Breast epithelium (tissue), 4 donors: Measurements from ENCODE around the gene ZNF786. TPM values are rescaled to one million over a fixed set of nuclear protein-coding genes. Genes with fewer than 3 reads are reported as not detected.
"Not testable (repeated sequence)": the region's sequence is repeated elsewhere in the genome, so short reads cannot be mapped to it uniquely, and the experiment has no call there.

ENCODE experiments used
- DNase-seq, 2 donors: peaks; one replicate each; pipeline ENCODE4 v3.0.0-alpha.2; 2019; ENCODE audit warnings: low spot score in 2 of 2
- H3K27ac ChIP-seq, 2 donors: fragments of 200-600 bp; sonication (generic) in 1 of 2; one replicate each; pipeline ENCODE4 v1.5.1; 2016 to 2019; ENCODE audit warnings: mild to moderate bottlenecking in 1 of 2
- H3K27me3 ChIP-seq, 2 donors: fragments of 200-600 bp; sonication (generic) in 1 of 2; one replicate each; pipeline versions ENCODE4 v1.5.1 to v1.6.0; 2017 to 2019; ENCODE audit warnings: control low read depth in 1 of 2, mild to moderate bottlenecking in 1 of 2
- H3K36me3 ChIP-seq: fragments of 200-600 bp; one replicate; pipeline ENCODE4 v1.5.1; 2019
- H3K4me1 ChIP-seq, 2 donors: fragments of 200-600 bp; sonication (generic); one replicate each; pipeline ENCODE4 v1.5.1; 2016 to 2019; ENCODE audit warnings: control low read depth in 1 of 2
- H3K4me3 ChIP-seq, 3 donors: fragments of 200-600 bp; sonication (generic); 1 replicate in 2 of 3; 2 replicates in 1 of 3; pipeline ENCODE4 v1.5.1; 2016 to 2019; ENCODE audit warnings: mild to moderate bottlenecking in 3 of 3, moderate library complexity in 2 of 3
- H3K9me3 ChIP-seq, 2 donors: fragments of 200-600 bp; sonication (generic) in 1 of 2; one replicate each; pipeline ENCODE4 v1.5.1; 2016 to 2019; ENCODE audit warnings: control low read depth in 1 of 2
- CTCF ChIP-seq, 3 donors: fragments of 450-650 bp; IDR thresholded peaks; one replicate each; pipeline ENCODE4 v1.5.1; 2016 to 2017; ENCODE audit warnings: antibody characterized with exemption in 3 of 3, mild to moderate bottlenecking in 3 of 3, moderate library complexity in 3 of 3
- POLR2A ChIP-seq: fragments of 450-650 bp; IDR thresholded peaks from one replicate; pipeline ENCODE4 v1.6.1; 2016; ENCODE audit warnings: antibody characterized with exemption, mild to moderate bottlenecking, moderate library complexity
- POLR2AphosphoS5 ChIP-seq, 3 donors: sonication (generic); formaldehyde crosslinking; IDR thresholded peaks; one replicate each; pipeline ENCODE4 v1.6.1; 2017; ENCODE audit warnings: antibody characterized with exemption in 3 of 3
- intact Hi-C: fragments of 100-400 bp; cut with DNase I; formaldehyde crosslinking; loops from one replicate; pipeline ENCODE4 v1.15.1; 2023; ENCODE audit warnings: low total_unique reads
- total RNA-seq, 3 donors: library from RNA; depleted of rRNA; stranded (reverse); fragments of >200 nt; gene quantifications; one replicate each; pipeline ENCODE4 v1.1.0, GENCODE V29; 2016

Gene ZNF786
- total RNA-seq, 3 donors from 2014 or later: 2.7 to 13.2 (median 6.2) TPM

GRCh38 chr7:149050941-149051340 lies 39.6 kb downstream of the ZNF786 start:
- H3K9me3 ChIP-seq: no peaks in the 10 kb centered on the region
- no peak overlapping the region for H3K4me3 ChIP-seq
- TF ChIP-seq POLR2A (no peak), CTCF (IDR thresholded peaks at IDR 0.05) (no peak), POLR2AphosphoS5 (IDR thresholded peaks at IDR 0.05) (no peak)
- no peak overlapping the region for H3K27ac ChIP-seq
- DNase-seq: no peak
- H3K4me1 ChIP-seq: no peaks in the 10 kb centered on the region
- intact Hi-C loops: no loop called here
- H3K36me3 ChIP-seq: no peaks in the 10 kb centered on the region
- H3K27me3 ChIP-seq: no peaks in the 10 kb centered on the region

- intact Hi-C loops: no loop called here
- H3K4me1 ChIP-seq: no peaks in the 10 kb centered on the region
- no peaks in the 10 kb centered on the region for H3K9me3 ChIP-seq
- DNase-seq: no peak
- no peaks in the 10 kb centered on the region for H3K36me3 ChIP-seq
- H3K27ac ChIP-seq: no peak overlapping the region
- TF ChIP-seq POLR2A (no peak), POLR2AphosphoS5 (IDR thresholded peaks at IDR 0.05) (no peak), CTCF (IDR thresholded peaks at IDR 0.05) (no peak)
- no peak overlapping the region for H3K4me3 ChIP-seq
- no peaks in the 10 kb centered on the region for H3K27me3 ChIP-seq
These were observed 41.7 kb downstream of the ZNF786 start for GRCh38 chr7:149048805-149049204.

GRCh38 chr7:149046416-149046815 lies 44.1 kb downstream of the ZNF786 start:
- TF ChIP-seq CTCF (IDR thresholded peaks at IDR 0.05): no peak
- TF ChIP-seq POLR2A: no peak
- no peak for TF ChIP-seq POLR2AphosphoS5 (IDR thresholded peaks at IDR 0.05)
- no peaks in the 10 kb centered on the region for H3K36me3 ChIP-seq
- intact Hi-C loops: no loop called here
- H3K4me1 ChIP-seq: no peaks in the 10 kb centered on the region
- DNase-seq: no peak
- no peaks in the 10 kb centered on the region for H3K9me3 ChIP-seq
- H3K4me3 ChIP-seq: no peak overlapping the region
- no peaks in the 10 kb centered on the region for H3K27me3 ChIP-seq
- H3K27ac ChIP-seq: no peak overlapping the region

GRCh38 chr7:149043936-149044335 lies 46.6 kb downstream of the ZNF786 start:
- TF ChIP-seq POLR2AphosphoS5 (IDR thresholded peaks at IDR 0.05) (no peak), CTCF (IDR thresholded peaks at IDR 0.05) (no peak), POLR2A (no peak)
- intact Hi-C loops: no loop called here

GRCh38 chr7:149041350-149041749 lies 49.2 kb downstream of the ZNF786 start:
- no peak overlapping the region for H3K4me3 ChIP-seq
- H3K36me3 ChIP-seq: no peaks in the 10 kb centered on the region
- no peaks in the 10 kb centered on the region for H3K27me3 ChIP-seq
- no peaks in the 10 kb centered on the region for H3K4me1 ChIP-seq
- DNase-seq: no peak
- no peak overlapping the region for H3K27ac ChIP-seq
- TF ChIP-seq POLR2AphosphoS5 (IDR thresholded peaks at IDR 0.05) (no peak), CTCF (IDR thresholded peaks at IDR 0.05) (no peak), POLR2A (no peak)
- intact Hi-C loops: no loop called here
- H3K9me3 ChIP-seq: no peaks in the 10 kb centered on the region

More at GRCh38 chr7:149043936-149044335, 46.6 kb downstream of the ZNF786 start:
- no peaks in the 10 kb centered on the region for H3K4me1 ChIP-seq
- no peak for DNase-seq
- H3K4me3 ChIP-seq: no peak overlapping the region
- no peak overlapping the region for H3K27ac ChIP-seq
- H3K36me3 ChIP-seq: no peaks in the 10 kb centered on the region
- no peaks in the 10 kb centered on the region for H3K27me3 ChIP-seq
- no peaks in the 10 kb centered on the region for H3K9me3 ChIP-seq

- not testable (repeated sequence) for H3K4me3 ChIP-seq
These were observed 51.9 kb downstream of the ZNF786 start for GRCh38 chr7:149038641-149039040.

More at GRCh38 chr7:149038641-149039040, 51.9 kb downstream of the ZNF786 start:
- DNase-seq, H3K27me3 ChIP-seq, H3K9me3 ChIP-seq, H3K4me1 ChIP-seq, H3K36me3 ChIP-seq, intact Hi-C loops, H3K27ac ChIP-seq: not testable (repeated sequence)
